Stimulated activated CD4-positive, alpha-beta T cell treated with anti-CD3 and anti-CD28 coated beads, Interleukin-1b, Interleukin-23, amount 100 ng/mL, for 4 hours (primary cell): ENCODE measurements around the gene CDK15.

Source experiments
- DNase-seq, 2 donors: peaks; one replicate each; pipeline ENCODE4 v3.0.0-alpha.2; 2020; ENCODE audit warnings: low read depth in 2 of 2

The CDK15 gene

DNA sequence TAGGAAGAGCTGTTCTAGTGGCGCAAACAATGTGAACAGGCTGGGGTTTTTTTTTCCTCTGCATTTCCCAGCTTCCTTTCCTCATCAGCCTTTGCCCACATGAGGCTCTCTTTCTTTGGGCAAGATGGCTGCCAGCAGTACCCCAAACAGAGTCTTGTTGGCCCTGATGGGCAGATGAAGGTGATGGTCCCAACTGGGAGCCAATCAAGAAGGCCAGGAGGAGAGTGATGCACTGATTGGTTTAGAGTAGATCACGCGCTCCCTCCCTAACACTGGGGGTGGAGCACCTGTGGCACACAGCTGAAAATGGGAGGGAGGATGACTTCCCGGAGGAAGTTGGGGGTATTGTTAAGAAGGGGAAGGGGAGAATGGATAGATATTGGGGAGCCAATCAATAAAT lies 131.0 kb downstream of the CDK15 start:
- DNase-seq, result no peak

DNA sequence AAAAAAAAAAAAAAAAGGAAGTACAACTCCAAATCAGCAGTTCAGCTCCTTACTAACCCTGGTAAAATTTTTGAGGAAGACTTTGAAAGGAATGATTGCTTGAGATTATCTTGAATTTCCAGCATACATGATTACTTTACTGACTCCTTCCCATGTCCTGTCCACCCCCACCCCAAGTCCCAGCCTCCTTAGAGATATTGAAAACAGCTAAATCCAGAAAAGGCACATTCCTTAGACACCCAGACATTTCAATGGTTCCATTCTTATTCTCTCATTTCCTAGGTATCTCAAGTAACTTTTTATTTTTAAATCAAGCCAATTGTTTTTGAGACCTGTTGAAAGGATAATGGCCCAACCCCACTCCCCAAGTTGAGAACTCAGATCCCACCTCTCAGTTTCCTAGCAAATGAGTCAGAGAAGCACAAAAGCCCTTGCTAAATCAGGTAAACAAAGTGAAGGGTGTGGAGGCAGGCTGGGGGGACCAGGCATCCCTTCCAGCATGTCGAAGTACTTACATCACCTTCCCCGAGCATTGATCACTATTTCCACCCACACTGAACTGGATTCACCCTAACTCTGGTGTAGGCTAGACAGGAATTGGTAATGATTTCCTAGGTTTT lies 131.9 kb downstream of the CDK15 start:
- no peak for DNase-seq

DNA sequence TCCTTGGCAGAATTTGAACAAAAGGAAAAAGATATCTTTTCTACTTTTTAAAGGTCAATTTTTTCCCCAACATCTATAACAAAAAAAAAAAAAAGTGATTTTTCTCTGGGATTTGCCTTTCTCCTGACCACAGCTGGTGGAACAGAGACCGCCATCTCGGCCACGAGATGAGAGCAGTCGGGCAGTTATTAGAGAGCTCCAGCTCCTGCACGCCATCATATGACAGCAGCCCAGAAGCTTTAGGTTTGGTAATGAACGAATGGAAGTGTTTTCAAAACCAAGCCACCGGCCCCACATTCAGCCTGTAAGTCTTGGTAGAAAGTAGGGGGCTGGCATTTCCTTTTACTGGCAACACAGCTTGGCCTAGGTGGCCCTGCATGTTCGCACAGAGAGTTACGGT lies 132.4 kb downstream of the CDK15 start:
- no peak for DNase-seq

DNA sequence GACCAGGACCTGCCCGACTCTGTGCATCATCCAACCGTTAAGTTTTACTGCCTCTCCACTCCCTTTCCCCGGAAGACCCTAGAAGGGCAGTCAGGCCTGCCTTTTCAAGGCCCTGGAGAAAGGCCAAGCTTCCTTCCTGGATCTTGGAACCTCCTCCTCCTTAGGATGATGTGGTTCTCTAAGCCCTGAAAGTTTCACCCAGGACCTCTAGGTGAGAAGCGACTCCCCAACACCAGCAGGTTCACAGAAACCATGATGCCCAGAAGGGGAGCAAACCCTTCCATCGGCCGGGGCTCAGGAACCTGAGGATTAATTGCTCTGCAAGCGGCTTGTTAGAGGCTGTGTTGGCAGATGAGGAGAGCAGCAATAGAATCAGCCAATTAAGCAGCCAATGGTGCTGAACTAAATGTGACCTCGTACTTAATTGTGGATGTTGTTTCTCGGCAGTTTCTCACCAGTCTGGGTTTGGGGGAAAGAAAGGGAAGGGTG lies 133.2 kb downstream of the CDK15 start:
- no peak for DNase-seq

DNA sequence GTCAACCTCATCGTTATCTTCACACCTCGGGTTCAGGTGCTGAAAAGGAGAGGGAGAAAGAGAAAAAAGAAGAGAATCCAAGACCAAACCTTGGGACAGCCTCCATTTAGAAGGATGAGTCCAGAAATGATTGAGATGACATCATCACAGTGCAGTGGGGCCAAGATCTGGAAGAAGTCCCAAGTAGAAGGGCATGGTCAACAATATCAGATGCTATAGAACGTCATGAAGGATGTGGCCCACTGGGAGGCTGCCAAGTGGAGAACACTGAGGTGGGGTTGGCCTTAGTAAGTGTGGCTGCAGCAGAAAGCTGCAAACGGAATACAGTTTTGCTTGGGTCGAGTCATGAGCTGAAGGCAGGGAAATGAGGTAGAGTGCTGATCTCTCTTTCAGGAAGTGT lies 136.2 kb downstream of the CDK15 start:
- no peak for DNase-seq
